GM12801 (cell line): Measurements from ENCODE around the gene SLC11A1.

Source experiments
- TF ChIP-seq, protein P1 (sequence below): IDR thresholded peaks from one replicate; pipeline ENCODE4 v1.5.1; 2011; ENCODE audit warnings: control low read depth; ENCODE audit not compliant: insufficient read length; ENCODE audit errors: extremely low read depth

SLC11A1 gene

DNA sequence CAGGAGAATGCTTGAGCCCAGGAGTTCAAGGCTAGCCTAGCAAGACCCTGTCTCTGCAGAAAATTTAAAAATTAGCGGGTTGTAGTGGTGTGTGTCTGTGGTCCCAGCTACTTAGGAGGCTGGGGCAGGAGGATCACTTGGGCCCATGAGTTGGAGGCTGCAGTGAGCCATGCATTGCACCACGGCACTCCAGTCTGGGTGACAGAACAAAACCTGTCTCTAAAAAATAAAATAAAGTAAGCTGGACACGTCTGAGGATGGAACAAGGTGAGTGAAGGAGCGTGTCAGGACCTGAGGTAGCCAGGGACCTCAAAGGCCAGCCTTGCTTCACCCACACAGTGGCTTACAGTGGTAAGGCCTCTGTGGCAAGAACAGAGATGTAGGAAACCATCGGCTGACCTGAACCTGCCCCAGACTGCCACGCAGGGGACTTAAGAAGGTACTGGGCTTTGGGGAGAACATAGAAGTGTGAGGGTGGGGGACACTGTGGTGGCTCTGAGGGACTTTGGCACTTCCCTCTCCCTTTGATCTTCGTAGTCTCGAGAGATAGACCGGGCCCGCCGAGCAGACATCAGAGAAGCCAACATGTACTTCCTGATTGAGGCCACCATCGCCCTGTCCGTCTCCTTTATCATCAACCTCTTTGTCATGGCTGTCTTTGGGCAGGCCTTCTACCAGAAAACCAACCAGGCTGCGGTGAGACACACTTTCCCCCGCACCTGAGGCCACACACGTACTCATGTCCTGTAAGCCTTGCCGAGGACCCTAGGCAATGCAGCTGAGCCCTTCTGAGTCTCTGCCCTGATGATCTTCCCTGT, 7.5 kb downstream of the SLC11A1 start:
- TF ChIP-seq, protein P1, sequence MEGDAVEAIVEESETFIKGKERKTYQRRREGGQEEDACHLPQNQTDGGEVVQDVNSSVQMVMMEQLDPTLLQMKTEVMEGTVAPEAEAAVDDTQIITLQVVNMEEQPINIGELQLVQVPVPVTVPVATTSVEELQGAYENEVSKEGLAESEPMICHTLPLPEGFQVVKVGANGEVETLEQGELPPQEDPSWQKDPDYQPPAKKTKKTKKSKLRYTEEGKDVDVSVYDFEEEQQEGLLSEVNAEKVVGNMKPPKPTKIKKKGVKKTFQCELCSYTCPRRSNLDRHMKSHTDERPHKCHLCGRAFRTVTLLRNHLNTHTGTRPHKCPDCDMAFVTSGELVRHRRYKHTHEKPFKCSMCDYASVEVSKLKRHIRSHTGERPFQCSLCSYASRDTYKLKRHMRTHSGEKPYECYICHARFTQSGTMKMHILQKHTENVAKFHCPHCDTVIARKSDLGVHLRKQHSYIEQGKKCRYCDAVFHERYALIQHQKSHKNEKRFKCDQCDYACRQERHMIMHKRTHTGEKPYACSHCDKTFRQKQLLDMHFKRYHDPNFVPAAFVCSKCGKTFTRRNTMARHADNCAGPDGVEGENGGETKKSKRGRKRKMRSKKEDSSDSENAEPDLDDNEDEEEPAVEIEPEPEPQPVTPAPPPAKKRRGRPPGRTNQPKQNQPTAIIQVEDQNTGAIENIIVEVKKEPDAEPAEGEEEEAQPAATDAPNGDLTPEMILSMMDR, result no peak

DNA sequence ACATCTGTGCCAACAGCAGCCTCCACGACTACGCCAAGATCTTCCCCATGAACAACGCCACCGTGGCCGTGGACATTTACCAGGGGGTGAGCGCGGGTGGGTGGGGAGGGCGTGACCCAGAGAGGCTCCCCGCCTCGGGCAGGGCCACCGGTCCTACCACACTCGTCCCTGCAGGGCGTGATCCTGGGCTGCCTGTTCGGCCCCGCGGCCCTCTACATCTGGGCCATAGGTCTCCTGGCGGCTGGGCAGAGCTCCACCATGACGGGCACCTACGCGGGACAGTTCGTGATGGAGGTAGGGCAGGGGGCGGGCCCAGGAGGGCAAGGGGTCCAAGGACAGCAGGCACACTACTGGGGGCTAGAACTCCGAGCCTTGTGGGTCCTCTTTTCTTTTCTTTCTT, 9.1 kb downstream of the SLC11A1 start:
- TF ChIP-seq, protein P1, result no peak

GRCh38 chr2:218392459-218392858, 10.4 kb downstream of the SLC11A1 start:
- TF ChIP-seq, protein P1, result no peak

GRCh38 chr2:218392891-218393462, 10.9 kb downstream of the SLC11A1 start:
- TF ChIP-seq, protein P1, result no peak

DNA sequence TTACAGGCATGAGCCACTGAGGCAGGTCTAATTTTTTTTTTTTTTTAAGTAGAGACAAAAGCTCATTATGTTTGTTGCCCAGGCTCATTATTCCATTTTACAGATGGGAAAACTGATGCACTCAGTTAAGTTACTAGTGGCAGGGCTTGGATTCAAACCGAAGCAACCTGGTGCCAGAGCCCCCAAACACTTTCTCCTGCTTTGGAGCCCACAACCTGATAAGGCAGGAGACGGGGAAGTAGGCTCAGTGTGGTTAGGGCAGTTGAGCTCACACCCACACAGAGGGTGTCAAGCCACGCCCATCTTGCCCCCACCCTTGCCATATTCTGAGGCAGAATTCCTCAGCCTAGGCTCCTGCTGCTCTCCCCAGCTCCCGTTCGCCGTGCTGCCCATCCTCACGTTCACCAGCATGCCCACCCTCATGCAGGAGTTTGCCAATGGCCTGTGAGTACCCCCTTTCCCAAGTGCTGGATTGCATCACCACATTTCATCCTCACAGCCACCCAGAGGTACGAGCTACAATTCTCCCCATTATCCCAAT, 11.7 kb downstream of the SLC11A1 start:
- TF ChIP-seq, protein P1, result no peak

DNA sequence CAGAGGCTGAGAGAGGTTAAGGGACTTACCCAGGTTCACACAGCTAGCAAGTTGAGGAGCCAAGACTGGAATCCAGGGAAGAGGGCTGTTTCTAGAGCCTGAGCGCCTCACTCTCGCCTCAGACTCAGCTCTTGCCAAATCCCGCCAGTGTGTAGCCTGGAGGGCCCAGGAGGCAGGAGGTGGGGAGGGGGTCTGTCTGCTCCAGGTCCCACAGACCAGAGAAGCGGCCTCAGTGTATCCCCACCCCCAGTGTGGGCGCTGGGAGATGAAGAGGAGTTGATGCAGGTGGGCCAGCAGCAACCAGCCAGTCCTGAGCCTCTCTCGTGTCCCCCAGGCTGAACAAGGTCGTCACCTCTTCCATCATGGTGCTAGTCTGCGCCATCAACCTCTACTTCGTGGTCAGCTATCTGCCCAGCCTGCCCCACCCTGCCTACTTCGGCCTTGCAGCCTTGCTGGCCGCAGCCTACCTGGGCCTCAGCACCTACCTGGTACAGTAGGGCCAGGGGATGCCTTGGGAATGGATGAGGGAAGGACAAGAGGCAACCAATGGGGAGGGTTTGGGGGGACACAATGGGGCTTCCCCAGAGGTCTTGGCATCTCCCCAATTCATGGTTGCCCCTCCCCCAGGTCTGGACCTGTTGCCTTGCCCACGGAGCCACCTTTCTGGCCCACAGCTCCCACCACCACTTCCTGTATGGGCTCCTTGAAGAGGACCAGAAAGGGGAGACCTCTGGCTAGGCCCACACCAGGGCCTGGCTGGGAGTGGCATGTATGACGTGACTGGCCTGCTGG, 12.4 kb downstream of the SLC11A1 start:
- TF ChIP-seq, protein P1, result no peak

- TF ChIP-seq, protein P1, result no peak
Measured at GRCh38 chr2:218395090-218395444, 13.0 kb downstream of the SLC11A1 start.
